K562 (cell line): ENCODE results near the gene ADK. TPM values are rescaled to one million over a fixed set of nuclear protein-coding genes. Genes with fewer than 3 reads are reported as not detected.

Source experiments
- ATAC-seq: fragments of 200-7000 bp; cut with Tn5 transposase; 3 replicates; pipeline ENCODE4 v1.9.1; 2020; ENCODE audit warnings: moderate library complexity
- BruUV-seq: library from RNA; stranded (reverse); fragments of 400-500 nt; replicated peaks from 2 replicates; lab custom pipeline; 2021; lab: Mats Ljungman, UMichigan
- CTCF ChIA-PET: fragments of 300-600 bp; formaldehyde crosslinking; extraction: SDS; loops from one replicate; lab custom pipeline; 2021; ENCODE audit warnings: low intra/inter-chr PET ratio; lab: Yijun Ruan, JAX
- POLR2A ChIA-PET: fragments of 300-600, 350-650 bp; sonication (Branson Sonifier 250); formaldehyde crosslinking; extraction: SDS; loops from one replicate; lab custom pipeline; 2021; ENCODE audit warnings: antibody characterized with exemption, inconsistent platforms; lab: Yijun Ruan, JAX
- DNase-seq, 4 experiments: peaks; one replicate each; pipeline versions ENCODE4 v3.0.0 to v3.0.0-alpha.2; 2011 to 2018; ENCODE audit warnings: low spot score in 3 of 4, mixed read lengths in 3 of 4; ENCODE audit errors: extremely low read depth in 1 of 4
- FAIRE-seq: peaks from 2 replicates; lab custom pipeline; 2011; peaks lifted over from hg19 to GRCh38; lab: Jason Lieb, UNC
- H2AFZ ChIP-seq: 2 replicates; pipeline ENCODE4 v1.6.0; 2011; ENCODE audit warnings: low read depth, low read length, control low read depth, inconsistent platforms
- H3K27ac ChIP-seq: fragments of 200-600 bp; 3 replicates; pipeline ENCODE4 v1.8.0; 2011; ENCODE audit warnings: low read depth, mild to moderate bottlenecking, control low read depth, inconsistent platforms, low read length, moderate library complexity, mixed read lengths; ENCODE audit errors: extremely low read depth
- H3K27me3 ChIP-seq, 2 experiments: fragments of 300-600 bp in 1 of 2; 2 replicates in 1 of 2; 3 replicates in 1 of 2; pipeline versions ENCODE4 v1.6.0 to v1.8.0; 2011; ENCODE audit warnings: inconsistent platforms in 2 of 2, low read length in 2 of 2, mild to moderate bottlenecking in 1 of 2, mixed read lengths in 1 of 2, moderate library complexity in 1 of 2; ENCODE audit not compliant: control insufficient read depth in 2 of 2, insufficient read depth in 2 of 2
- H3K36me3 ChIP-seq: fragments of 300-600 bp; 3 replicates; pipeline ENCODE4 v1.8.0; 2011; ENCODE audit warnings: mild to moderate bottlenecking, low read length, inconsistent platforms; ENCODE audit not compliant: control insufficient read depth, insufficient read depth
- H3K4me1 ChIP-seq, 2 experiments: fragments of 200-600 bp in 1 of 2; replicated peaks in 1 of 2; 2 replicates in 1 of 2; 3 replicates in 1 of 2; pipeline versions ENCODE4 v1.5.1 to v1.8.0; 2011; ENCODE audit warnings: inconsistent platforms in 2 of 2, low read length in 2 of 2, mild to moderate bottlenecking in 1 of 2, mixed read lengths in 1 of 2, moderate library complexity in 1 of 2; ENCODE audit not compliant: control insufficient read depth in 2 of 2, insufficient read depth in 2 of 2
- H3K4me2 ChIP-seq: 2 replicates; pipeline ENCODE4 v1.6.1; 2011; ENCODE audit warnings: low read length, control low read depth, inconsistent platforms, mixed read lengths; ENCODE audit not compliant: insufficient read depth
- H3K4me3 ChIP-seq: fragments of 200-600 bp; sonication (generic), shearing (Covaris generic); 2 replicates; pipeline ENCODE4 v1.5.1; 2016; ENCODE audit warnings: control low read depth, inconsistent platforms
- H3K79me2 ChIP-seq: fragments of 200-600 bp; 3 replicates; pipeline ENCODE4 v1.8.0; 2011; ENCODE audit warnings: low read length, inconsistent platforms; ENCODE audit not compliant: control insufficient read depth, insufficient read depth
- H3K9ac ChIP-seq, 2 experiments: 2 replicates each; pipeline versions ENCODE4 v1.6.0 to v1.6.1; 2011; ENCODE audit warnings: low read depth in 2 of 2, low read length in 2 of 2, control low read depth in 1 of 2, inconsistent platforms in 1 of 2, mild to moderate bottlenecking in 1 of 2, mixed read lengths in 1 of 2; ENCODE audit not compliant: insufficient read depth in 1 of 2
- H3K9me1 ChIP-seq: one replicate; pipeline ENCODE4 v1.6.0; 2011; ENCODE audit warnings: inconsistent platforms, mild to moderate bottlenecking, low read length, moderate library complexity; ENCODE audit not compliant: control insufficient read depth, insufficient read depth
- H3K9me3 ChIP-seq: replicated peaks from 2 replicates; pipeline ENCODE4 v1.5.1; 2011; ENCODE audit warnings: low read depth, low read length, inconsistent platforms; ENCODE audit not compliant: control insufficient read depth, insufficient read depth
- H4K20me1 ChIP-seq: replicated peaks from 2 replicates; pipeline ENCODE4 v1.6.1; 2011; ENCODE audit warnings: low read length, inconsistent platforms, mixed read lengths; ENCODE audit not compliant: control insufficient read depth, insufficient read depth
- BRD4 ChIP-seq: fragments of 200-600 bp; sonication (generic); IDR thresholded peaks from 2 replicates; pipeline ENCODE4 v1.6.1; 2017; ENCODE audit warnings: inconsistent platforms
- DIDO1 ChIP-seq: fragments of 450-650 bp; IDR thresholded peaks from 2 replicates; pipeline ENCODE4 v1.6.1; 2016; ENCODE audit warnings: low read depth, missing biosample characterization, missing genetic modification characterization
- HNRNPL ChIP-seq: fragments of 200-400 bp; formaldehyde crosslinking; IDR thresholded peaks from 2 replicates; pipeline ENCODE4 v1.6.1; 2017; ENCODE audit warnings: low read depth, mild to moderate bottlenecking, low read length
- IRF2 ChIP-seq: sonication (generic); formaldehyde crosslinking; IDR thresholded peaks from 2 replicates; pipeline ENCODE4 v1.8.1; 2022; ENCODE audit warnings: mild to moderate bottlenecking, missing genetic modification reagents
- MCM3 ChIP-seq: fragments of 450-650 bp; IDR thresholded peaks from 2 replicates; pipeline ENCODE4 v1.6.1; 2016
- NUFIP1 ChIP-seq: fragments of 450-650 bp; IDR thresholded peaks from 2 replicates; pipeline ENCODE4 v1.6.1; 2018; ENCODE audit not compliant: partially characterized antibody
- SPI1 ChIP-seq: IDR thresholded peaks from 2 replicates; pipeline ENCODE4 v1.6.1; 2011; ENCODE audit warnings: low read depth, low read length, control low read depth, borderline replicate concordance
- ZBTB26 ChIP-seq: fragments of 450-650 bp; formaldehyde crosslinking; IDR thresholded peaks from 2 replicates; pipeline ENCODE4 v1.4.0; 2022; ENCODE audit warnings: missing genetic modification characterization
- ZBTB40 ChIP-seq, 2 experiments: fragments of 450-650 bp in 1 of 2; sonication (generic) in 1 of 2; formaldehyde crosslinking in 1 of 2; IDR thresholded peaks; 2 replicates each; pipeline versions ENCODE4 v1.7.1 to v1.9.0; 2016 to 2022; ENCODE audit warnings: inconsistent platforms in 1 of 2, mild to moderate bottlenecking in 1 of 2, missing genetic modification reagents in 1 of 2
- ZBTB9 ChIP-seq: fragments of 450-650 bp; formaldehyde crosslinking; IDR thresholded peaks from 2 replicates; pipeline ENCODE4 v1.4.0; 2020; ENCODE audit warnings: mild to moderate bottlenecking, moderate library complexity
- ZFP1 ChIP-seq: fragments of 450-650 bp; formaldehyde crosslinking; IDR thresholded peaks from 2 replicates; pipeline ENCODE4 v1.4.0; 2020; ENCODE audit warnings: mild to moderate bottlenecking, mixed read lengths
- ZNF239 ChIP-seq: fragments of 250-450 bp; sonication (Bioruptor Pico); IDR thresholded peaks from 2 replicates; pipeline ENCODE4 v1.4.0; 2020; ENCODE audit warnings: mild to moderate bottlenecking
- ZNF282 ChIP-seq: sonication (generic); formaldehyde crosslinking; IDR thresholded peaks from 2 replicates; pipeline ENCODE4 v1.8.1; 2023; ENCODE audit warnings: missing genetic modification reagents
- ZNF583 ChIP-seq: fragments of 250-450 bp; sonication (Bioruptor Pico); IDR thresholded peaks from 2 replicates; pipeline ENCODE4 v1.4.0; 2020
- in situ Hi-C: fragments of 300-500 bp; cut with MboI; formaldehyde crosslinking; loops from 4 replicates; pipeline ENCODE4 v1.15.0; 2018; ENCODE audit warnings: inconsistent platforms, mixed read lengths
- intact Hi-C: fragments of 100-400 bp; cut with micrococcal nuclease; formaldehyde crosslinking; loops from 2 replicates; pipeline ENCODE4 v1.14.2; 2022
- polyA plus RNA-seq, 8 experiments: library from polyadenylated mRNA; depleted of rRNA in 4 of 8; stranded (reverse) in 5 of 8; unstranded in 3 of 8; fragments of >200 nt; fragmentation: Nextera tagmentation in 2 of 8; fragmentation: Illumina TruSeq in 1 of 8; extraction: Ambion mirVana in 2 of 8; extraction: Trizol in 1 of 8; gene quantifications; 2 replicates each; pipeline versions ENCODE4 v1.2.1 to v1.2.3, GENCODE V29; 2011 to 2014; ENCODE audit warnings: inconsistent platforms in 1 of 8, missing spikeins in 1 of 8
- total RNA-seq, 7 experiments: library from RNA; depleted of rRNA in 6 of 7; stranded (reverse); fragments of >200 nt in 6 of 7; fragmentation: Illumina TruSeq in 2 of 7; extraction: Trizol in 2 of 7; gene quantifications; 2 replicates each; pipeline versions ENCODE4 v1.2.1 to v1.2.3, GENCODE V29; 2011 to 2021; ENCODE audit warnings: low replicate concordance in 1 of 7

Gene ADK
- total and polyA plus RNA-seq, 9 of the 15 experiments (the other 6 are each of a cell fraction or from before 2014, with no cell fraction given), result 54.2 to 97.8 (median 73.6) TPM

GRCh38 chr10:74450602-74451001 is 299.6 kb downstream of the ADK start:
- Histone ChIP-seq H3K9me1 (no peaks in the 10 kb centered on the region), H3K79me2 (no peaks in the 10 kb centered on the region), H3K9ac (no peak overlapping the region)
- TF ChIP-seq ZNF239 (CRISPR knock-in tag) (no peak), ZBTB40 (IDR thresholded peaks at IDR 0.05) (no peak), ZBTB40 (CRISPR knock-in tag; IDR thresholded peaks at IDR 0.05) (no peak), DIDO1 (no peak), ZFP1 (CRISPR knock-in tag) (no peak), HNRNPL (no peak), NUFIP1 (no peak), IRF2 (CRISPR knock-in tag) (no peak), ZNF583 (CRISPR knock-in tag) (no peak), ZNF282 (CRISPR knock-in tag) (no peak), SPI1 (no peak), MCM3 (no peak), ZBTB26 (CRISPR knock-in tag) (no peak), ZBTB9 (CRISPR knock-in tag) (no peak), BRD4 (no peak)
- TF ChIP-seq, all 486 proteins: peak for 0
- Histone ChIP-seq H3K27me3 (no peaks in the 10 kb centered on the region), H3K36me3 (no peaks in the 10 kb centered on the region), H3K4me3 (no peak overlapping the region), H4K20me1 (no peaks in the 10 kb centered on the region), H2AFZ (no peak overlapping the region), H3K4me1 (no peaks in the 10 kb centered on the region), H3K27ac (no peak overlapping the region), H3K9me3 (no peaks in the 10 kb centered on the region), H3K4me2 (no peak overlapping the region)
- DNase-seq (no peak), FAIRE-seq (no peak), ATAC-seq (no peak)
- BruUV-seq, result no TSS peak
- in situ Hi-C loops, result no loop called here
- ChIA-PET CTCF (no interaction called here), POLR2A (no interaction called here)
- intact Hi-C loops, result no loop called here
